ENCODE measurements around the gene NUDT8.

- TF ChIP-seq, protein P1, sequence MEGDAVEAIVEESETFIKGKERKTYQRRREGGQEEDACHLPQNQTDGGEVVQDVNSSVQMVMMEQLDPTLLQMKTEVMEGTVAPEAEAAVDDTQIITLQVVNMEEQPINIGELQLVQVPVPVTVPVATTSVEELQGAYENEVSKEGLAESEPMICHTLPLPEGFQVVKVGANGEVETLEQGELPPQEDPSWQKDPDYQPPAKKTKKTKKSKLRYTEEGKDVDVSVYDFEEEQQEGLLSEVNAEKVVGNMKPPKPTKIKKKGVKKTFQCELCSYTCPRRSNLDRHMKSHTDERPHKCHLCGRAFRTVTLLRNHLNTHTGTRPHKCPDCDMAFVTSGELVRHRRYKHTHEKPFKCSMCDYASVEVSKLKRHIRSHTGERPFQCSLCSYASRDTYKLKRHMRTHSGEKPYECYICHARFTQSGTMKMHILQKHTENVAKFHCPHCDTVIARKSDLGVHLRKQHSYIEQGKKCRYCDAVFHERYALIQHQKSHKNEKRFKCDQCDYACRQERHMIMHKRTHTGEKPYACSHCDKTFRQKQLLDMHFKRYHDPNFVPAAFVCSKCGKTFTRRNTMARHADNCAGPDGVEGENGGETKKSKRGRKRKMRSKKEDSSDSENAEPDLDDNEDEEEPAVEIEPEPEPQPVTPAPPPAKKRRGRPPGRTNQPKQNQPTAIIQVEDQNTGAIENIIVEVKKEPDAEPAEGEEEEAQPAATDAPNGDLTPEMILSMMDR (IDR thresholded peaks at IDR 0.05) = no peak
- TF ChIP-seq POLR2A (IDR thresholded peaks at IDR 0.05) = no peak
- TF ChIP-seq EP300 (IDR thresholded peaks at IDR 0.05) = no peak
Observed at GRCh38 chr11:67671211-67671520, 41.4 kb upstream of the NUDT8 start.
